ENCODE measurements around the gene CEP112. TPM values are rescaled to one million over a fixed set of nuclear protein-coding genes. Genes with fewer than 3 reads are reported as not detected.

The CEP112 gene
- total and polyA plus RNA-seq, 8 donors: 8.4 to 11.4 (median 9.8) TPM

DNA sequence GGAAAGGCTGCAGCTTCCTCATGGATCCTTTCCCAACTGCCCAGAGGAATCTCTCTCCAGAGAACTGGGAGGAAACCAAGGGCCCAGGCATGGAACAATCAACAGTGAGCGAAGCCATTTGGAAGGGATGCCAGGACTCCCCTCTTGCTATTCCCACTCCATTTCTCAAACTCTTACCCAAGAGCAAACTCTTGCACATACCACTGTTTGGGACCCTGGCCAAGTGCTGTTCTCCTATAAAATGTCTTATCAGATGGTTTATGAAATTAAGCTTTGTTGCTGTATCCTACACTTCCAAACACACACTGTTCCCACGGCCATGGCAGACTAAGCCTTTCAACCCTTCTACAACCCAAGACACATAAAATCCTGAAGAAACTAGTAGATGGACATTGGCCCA lies 582.2 kb downstream of the CEP112 start:
- no peak for FAIRE-seq
- 88 to 89% methylated on average over 2 of the region's 2 CpGs for WGBS, 2 donors
- TF ChIP-seq, protein P1, sequence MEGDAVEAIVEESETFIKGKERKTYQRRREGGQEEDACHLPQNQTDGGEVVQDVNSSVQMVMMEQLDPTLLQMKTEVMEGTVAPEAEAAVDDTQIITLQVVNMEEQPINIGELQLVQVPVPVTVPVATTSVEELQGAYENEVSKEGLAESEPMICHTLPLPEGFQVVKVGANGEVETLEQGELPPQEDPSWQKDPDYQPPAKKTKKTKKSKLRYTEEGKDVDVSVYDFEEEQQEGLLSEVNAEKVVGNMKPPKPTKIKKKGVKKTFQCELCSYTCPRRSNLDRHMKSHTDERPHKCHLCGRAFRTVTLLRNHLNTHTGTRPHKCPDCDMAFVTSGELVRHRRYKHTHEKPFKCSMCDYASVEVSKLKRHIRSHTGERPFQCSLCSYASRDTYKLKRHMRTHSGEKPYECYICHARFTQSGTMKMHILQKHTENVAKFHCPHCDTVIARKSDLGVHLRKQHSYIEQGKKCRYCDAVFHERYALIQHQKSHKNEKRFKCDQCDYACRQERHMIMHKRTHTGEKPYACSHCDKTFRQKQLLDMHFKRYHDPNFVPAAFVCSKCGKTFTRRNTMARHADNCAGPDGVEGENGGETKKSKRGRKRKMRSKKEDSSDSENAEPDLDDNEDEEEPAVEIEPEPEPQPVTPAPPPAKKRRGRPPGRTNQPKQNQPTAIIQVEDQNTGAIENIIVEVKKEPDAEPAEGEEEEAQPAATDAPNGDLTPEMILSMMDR (IDR thresholded peaks at IDR 0.05): no peak
- H3K9me3 ChIP-seq: no peaks in the 10 kb centered on the region
- no peaks in the 10 kb centered on the region for H3K36me3 ChIP-seq
- no peaks in the 10 kb centered on the region for H3K27me3 ChIP-seq
- ATAC-seq: no peak
- H3K4me1 ChIP-seq: no peaks in the 10 kb centered on the region
- no peak overlapping the region for H3K4me3 ChIP-seq
- no peak for DNase-seq
- intact Hi-C loops (cut with DNase I): no loop called here
- no peak overlapping the region for H3K27ac ChIP-seq

DNA sequence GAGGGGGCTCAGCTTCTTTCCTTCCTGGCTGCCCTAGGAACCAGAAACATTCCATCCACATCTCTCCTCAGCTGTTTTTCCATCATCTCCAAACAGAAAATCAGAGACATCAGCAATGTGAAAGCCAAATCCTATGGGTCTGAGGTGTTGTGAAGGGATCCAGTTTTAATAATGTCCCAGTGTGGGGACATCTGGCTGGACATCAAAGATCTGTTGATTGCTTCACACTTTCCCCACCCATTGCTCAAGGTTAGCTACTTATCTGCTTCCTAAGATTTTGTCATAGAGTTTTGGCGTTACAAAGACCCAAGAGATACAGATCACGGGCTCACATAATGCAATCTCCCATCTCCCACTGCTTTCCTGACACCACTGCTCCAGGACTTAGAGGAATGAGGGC lies 582.6 kb downstream of the CEP112 start:
- no peak overlapping the region for H3K27ac ChIP-seq
- no peaks in the 10 kb centered on the region for H3K4me1 ChIP-seq
- TF ChIP-seq, protein P1 (IDR thresholded peaks at IDR 0.05): no peak
- 74 to 88% methylated on average over 2 of the region's 2 CpGs for WGBS, 2 donors
- DNase-seq: no peak
- FAIRE-seq: no peak
- intact Hi-C loops (cut with DNase I): no loop called here
- H3K36me3 ChIP-seq: no peaks in the 10 kb centered on the region
- ATAC-seq: no peak
- H3K4me3 ChIP-seq: no peak overlapping the region
- H3K9me3 ChIP-seq: no peaks in the 10 kb centered on the region
- no peaks in the 10 kb centered on the region for H3K27me3 ChIP-seq

DNA sequence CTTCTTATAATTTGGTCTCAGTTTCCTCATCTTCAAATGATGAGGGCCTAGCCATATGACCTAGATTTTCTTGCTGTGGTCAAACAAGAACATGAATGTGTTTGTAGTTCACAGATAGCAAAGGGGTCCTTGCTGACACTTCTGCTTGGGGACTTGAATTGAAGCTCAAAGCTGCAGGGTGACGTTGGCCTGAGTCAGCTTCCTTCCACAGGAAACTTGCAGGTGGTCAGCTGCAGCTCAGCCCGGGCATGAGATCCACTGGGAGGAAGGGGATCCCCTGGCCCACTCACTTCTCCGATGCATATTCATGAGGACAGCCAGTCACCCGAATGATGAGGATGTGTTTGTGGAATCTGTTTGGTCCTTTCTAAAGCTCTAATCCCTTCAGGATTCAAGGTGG lies 587.9 kb downstream of the CEP112 start:
- TF ChIP-seq, protein P1 (IDR thresholded peaks at IDR 0.05): no peak

DNA sequence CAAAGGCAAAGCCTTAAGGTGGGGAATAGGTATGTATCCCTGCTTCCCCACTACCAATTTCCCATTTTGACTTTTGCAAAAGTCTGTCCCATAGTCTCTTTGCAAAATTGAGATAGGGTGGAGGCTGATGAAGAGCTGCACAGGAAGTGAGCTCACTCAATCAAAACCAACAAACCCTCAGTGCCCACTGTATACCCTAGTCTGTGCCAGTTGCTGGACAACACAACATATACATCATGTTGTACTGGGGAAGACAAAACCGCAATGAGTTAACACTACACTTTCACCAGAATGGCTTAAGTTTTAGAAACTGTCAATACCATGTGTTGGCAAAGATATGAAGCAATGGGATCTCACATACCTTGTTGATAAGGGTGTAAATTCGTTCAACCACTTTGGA lies 590.1 kb downstream of the CEP112 start:
- FAIRE-seq (no peak), ATAC-seq (no peak), DNase-seq (no peak)
- Histone ChIP-seq H3K36me3 (no peaks in the 10 kb centered on the region), H3K27ac (no peak overlapping the region), H3K4me1 (peaks cover 0 to 10% (median 10%) of the 10 kb centered on the region in 3 donors), H3K9me3 (no peaks in the 10 kb centered on the region), H3K4me3 (no peak overlapping the region), H3K27me3 (no peaks in the 10 kb centered on the region)
- TF ChIP-seq, protein P1 (IDR thresholded peaks at IDR 0.05): no peak
- 65 to 72% methylated on average over 2 of the region's 2 CpGs for WGBS, 2 donors
- intact Hi-C loops (cut with DNase I): no loop called here

More for the DNA sequence above, 587.9 kb downstream of the CEP112 start:
- DNase-seq (no peak), FAIRE-seq (no peak), ATAC-seq (no peak)
- peaks cover 0 to 10% (median 10%) of the 10 kb centered on the region in 3 donors for H3K4me1 ChIP-seq
- 73 to 79% methylated on average over 4 of the region's 4 CpGs for WGBS, 2 donors
- no peak overlapping the region for H3K4me3 ChIP-seq
- intact Hi-C loops (cut with DNase I): no loop called here
- no peak overlapping the region for H3K27ac ChIP-seq
- no peaks in the 10 kb centered on the region for H3K36me3 ChIP-seq
- no peaks in the 10 kb centered on the region for H3K9me3 ChIP-seq
- H3K27me3 ChIP-seq: no peaks in the 10 kb centered on the region

DNA sequence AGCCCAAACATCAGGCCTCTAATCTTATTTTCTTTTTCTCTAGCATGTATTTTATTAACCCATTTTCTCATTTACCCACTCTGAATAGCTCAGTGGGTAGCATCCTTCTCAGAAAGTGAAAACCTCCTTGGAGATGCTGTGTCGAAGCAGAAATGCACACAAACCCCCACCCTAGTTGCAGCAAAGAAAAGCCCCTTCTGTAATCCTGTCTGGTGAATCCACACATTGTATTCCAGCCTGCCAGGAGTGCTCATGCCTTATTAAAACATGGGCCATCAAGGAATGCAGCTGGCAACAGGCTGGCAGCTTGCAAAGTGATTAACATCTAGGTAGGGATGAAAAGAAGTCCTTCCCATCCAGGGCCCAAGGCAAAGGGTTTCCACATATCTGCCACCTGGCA lies 590.8 kb downstream of the CEP112 start:
- 94 to 99% methylated on average over 1 of the region's 1 CpG for WGBS, 2 donors
- H3K4me1 ChIP-seq: peaks cover 0 to 10% (median 10%) of the 10 kb centered on the region in 3 donors
- TF ChIP-seq, protein P1 (IDR thresholded peaks at IDR 0.05): no peak

More for the DNA sequence above, 590.8 kb downstream of the CEP112 start:
- Histone ChIP-seq H3K9me3 (no peaks in the 10 kb centered on the region), H3K27ac (no peak overlapping the region), H3K27me3 (no peaks in the 10 kb centered on the region), H3K4me3 (no peak overlapping the region), H3K36me3 (no peaks in the 10 kb centered on the region)
- ATAC-seq (no peak), DNase-seq (no peak), FAIRE-seq (no peak)
- intact Hi-C loops (cut with DNase I): no loop called here
